Thyroid gland (tissue), 4 donors: ENCODE results near the gene NANOGP8.

ENCODE experiments used
- POLR2A ChIP-seq, 2 donors: fragments of 450-650 bp; IDR thresholded peaks; one replicate each; pipeline ENCODE4 v1.6.1; 2017; ENCODE audit warnings: antibody characterized with exemption in 2 of 2, mild to moderate bottlenecking in 2 of 2, moderate library complexity in 1 of 2
- TF ChIP-seq, protein P1 (sequence below), 6 experiments: fragments of 200-600 bp in 3 of 6; fragments of 450-650 bp in 3 of 6; sonication (generic) in 3 of 6; IDR thresholded peaks; one replicate each; pipeline ENCODE4 v1.5.1; 2016 to 2019; ENCODE audit warnings: antibody characterized with exemption in 6 of 6, mild to moderate bottlenecking in 2 of 6, inconsistent platforms in 1 of 6, moderate library complexity in 1 of 6

GRCh38 chr15:35102186-35102585 lies 17.1 kb upstream of the NANOGP8 start:
- TF ChIP-seq, protein P1, sequence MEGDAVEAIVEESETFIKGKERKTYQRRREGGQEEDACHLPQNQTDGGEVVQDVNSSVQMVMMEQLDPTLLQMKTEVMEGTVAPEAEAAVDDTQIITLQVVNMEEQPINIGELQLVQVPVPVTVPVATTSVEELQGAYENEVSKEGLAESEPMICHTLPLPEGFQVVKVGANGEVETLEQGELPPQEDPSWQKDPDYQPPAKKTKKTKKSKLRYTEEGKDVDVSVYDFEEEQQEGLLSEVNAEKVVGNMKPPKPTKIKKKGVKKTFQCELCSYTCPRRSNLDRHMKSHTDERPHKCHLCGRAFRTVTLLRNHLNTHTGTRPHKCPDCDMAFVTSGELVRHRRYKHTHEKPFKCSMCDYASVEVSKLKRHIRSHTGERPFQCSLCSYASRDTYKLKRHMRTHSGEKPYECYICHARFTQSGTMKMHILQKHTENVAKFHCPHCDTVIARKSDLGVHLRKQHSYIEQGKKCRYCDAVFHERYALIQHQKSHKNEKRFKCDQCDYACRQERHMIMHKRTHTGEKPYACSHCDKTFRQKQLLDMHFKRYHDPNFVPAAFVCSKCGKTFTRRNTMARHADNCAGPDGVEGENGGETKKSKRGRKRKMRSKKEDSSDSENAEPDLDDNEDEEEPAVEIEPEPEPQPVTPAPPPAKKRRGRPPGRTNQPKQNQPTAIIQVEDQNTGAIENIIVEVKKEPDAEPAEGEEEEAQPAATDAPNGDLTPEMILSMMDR (IDR thresholded peaks at IDR 0.05) = no peak
- no peak for TF ChIP-seq POLR2A (IDR thresholded peaks at IDR 0.05)
